NCI-H2171 treated with DMSO at 0.1 percent for 48 hours (cell line): Measurements from ENCODE around the gene CRYBA4.
"Not testable (repeated sequence)": the region's sequence is repeated elsewhere in the genome, so short reads cannot be mapped to it uniquely, and the experiment has no call there.

ENCODE experiments used
- DNase-seq: peaks from one replicate; lab custom pipeline; 2025; lab: John Stamatoyannopoulos, UW

Gene CRYBA4

DNA sequence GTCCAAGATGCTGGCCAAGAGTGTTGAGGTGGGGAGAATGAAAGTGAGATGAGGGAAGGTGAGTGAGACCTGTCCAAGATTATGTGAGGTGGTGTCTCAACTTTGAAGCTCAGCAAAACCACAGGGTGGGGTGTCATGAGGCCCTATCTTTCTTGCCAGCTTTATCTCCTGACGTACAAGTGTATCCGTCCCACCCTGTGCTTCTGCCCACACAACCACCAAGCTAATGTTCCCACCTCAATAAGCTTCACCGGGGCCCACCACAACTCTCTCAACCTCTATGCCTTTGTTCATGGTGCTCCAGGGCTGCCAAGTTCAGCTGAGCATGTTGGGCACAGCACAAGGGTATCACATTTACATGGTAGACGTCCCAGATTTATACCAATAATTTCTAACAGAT lies 24.7 kb upstream of the CRYBA4 start:
- DNase-seq, result no peak

- no peak for DNase-seq
Observed at GRCh38 chr22:26597480-26597879, 24.3 kb upstream of the CRYBA4 start.

GRCh38 chr22:26599505-26599904 lies 22.3 kb upstream of the CRYBA4 start:
- no peak for DNase-seq

GRCh38 chr22:26601726-26602125 lies 20.0 kb upstream of the CRYBA4 start:
- DNase-seq, result no peak

DNA sequence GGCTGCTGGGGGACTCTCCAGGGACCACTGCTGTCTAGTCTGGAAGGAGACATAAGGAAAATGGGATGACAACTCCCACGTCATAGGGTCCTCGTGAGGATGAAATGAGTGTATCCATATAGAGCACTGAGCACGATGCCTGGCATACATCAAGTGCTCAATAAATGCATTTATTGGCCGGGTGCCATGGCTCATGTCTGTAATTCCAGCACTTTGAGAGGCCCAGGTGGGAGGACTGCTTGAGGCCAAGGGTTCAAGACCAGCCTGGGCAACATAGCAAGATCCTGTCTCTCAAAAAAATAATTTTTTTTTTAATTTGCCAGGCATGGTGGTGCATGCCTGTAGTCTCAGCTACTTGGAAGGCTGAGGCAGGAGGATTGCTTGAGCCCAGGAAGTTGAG lies 19.6 kb upstream of the CRYBA4 start:
- no peak for DNase-seq

DNA sequence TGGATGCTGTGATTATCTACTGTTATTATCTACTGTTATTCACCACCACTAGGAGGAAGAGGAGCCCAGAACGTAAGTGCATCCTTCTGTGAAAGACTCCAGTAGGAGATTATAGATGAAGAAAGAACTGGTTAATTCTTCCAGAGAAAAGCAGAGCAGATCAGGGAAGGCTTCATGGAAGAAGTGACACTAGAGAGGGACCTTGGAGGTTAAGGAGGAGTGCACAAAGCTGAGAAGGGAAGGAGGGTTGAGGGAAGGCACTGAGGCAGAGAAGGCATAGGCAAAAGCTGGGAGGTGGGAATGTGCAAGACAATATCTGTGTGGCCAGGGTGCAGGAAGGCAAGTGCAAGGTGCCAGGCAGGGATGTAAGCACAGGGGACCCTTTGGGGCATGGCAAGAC lies 17.4 kb upstream of the CRYBA4 start:
- no peak for DNase-seq

- DNase-seq, result no peak
Observed at GRCh38 chr22:26606611-26607010, 15.2 kb upstream of the CRYBA4 start.

DNA sequence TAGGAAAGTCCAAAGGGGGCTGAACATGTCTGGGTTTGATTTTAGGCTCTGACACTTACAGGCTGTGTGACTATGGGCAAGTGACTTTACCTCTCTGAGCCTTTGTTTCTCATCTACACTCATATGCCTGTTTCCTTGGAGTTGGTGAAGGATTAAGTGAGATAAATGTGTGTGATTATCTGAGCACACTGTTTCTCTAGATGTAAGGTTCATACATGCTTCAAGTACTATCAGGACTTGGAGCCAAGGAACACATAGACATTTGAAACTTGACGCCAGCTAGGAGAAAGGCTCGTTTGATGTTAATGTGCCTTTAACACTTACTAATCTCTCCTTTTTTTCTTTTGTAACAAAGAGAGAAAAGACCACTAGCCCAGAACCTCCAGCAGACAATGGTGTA lies 13.6 kb upstream of the CRYBA4 start:
- DNase-seq, result no peak

DNA sequence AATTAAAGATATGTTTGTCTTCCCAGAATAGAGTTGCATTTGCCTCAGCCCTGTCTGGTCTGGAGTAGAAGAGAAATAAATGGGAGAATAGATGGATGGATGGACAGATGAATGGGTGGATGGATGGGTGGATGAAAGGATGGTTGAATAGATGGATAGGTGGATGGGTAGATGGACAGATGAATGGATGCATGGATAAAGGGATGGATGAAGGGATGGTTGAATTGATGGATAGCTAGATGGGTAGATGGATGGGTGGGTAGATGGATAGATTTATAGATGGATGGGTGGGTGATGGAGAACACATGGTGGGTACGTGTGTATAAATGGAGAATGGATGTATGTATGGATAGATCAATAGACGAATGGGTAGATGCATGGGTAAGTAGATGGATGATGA lies 12.5 kb upstream of the CRYBA4 start:
- no peak for DNase-seq

DNA sequence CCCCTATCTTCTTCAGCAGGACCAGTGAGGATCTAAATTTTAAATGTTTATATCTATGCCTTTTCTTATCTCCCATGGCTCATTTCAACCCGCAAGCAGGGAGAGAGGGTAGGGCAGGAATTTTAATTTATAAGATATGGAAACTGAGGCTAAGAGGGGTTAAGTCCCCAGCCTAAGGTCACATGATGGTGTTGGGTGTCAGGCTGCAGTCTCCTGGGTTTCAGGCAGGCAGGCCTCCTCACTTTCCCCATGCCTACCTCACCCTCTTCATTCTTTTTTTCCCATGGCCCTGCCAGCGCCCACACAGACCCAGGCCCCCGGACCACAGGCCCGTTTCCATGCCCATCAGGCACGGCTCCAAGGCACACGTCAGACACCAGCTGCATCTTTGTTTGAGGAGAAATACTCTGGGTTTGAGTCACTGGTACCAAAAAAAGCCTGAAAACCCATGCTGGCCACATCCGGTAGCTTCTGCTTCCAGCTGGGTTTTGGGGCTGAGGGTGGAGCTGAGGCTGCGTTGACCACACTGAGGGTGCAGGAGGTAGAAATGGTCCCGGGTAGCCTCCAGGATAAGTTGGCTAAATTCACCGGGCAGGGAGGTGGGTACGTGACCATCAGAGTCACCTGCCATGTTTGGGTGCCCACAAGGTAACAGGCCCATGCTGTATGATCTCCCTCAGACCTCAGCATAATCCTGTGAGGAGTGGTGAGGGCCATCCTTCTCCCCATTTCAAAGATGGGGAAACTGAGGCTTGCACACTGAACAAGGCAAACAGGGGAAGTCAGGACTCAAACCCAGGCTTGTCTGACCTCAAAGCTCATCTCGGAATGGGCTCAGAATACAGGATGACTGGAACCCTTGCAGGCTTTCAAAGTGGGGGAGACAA lies 11.4 kb upstream of the CRYBA4 start:
- no peak for DNase-seq

DNA sequence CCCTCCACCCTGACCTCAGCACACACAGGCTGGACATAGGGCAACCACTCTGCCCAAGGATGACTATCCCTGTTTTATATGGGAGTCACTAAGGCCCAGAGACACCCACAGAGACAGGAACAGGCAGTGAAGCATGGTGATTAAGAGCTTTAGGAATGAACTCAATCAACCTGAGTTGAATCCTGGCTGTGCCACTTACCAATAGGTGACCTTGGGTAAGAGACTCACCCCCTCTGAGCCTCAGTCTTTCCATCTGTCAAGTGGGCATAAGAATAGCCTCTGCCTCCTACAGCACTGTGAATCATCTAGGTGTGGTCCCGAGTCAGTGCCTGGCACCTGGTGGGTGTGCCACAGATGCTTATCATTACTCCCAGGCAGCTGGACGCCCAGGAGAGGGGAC lies 10.8 kb upstream of the CRYBA4 start:
- no peak for DNase-seq

DNA sequence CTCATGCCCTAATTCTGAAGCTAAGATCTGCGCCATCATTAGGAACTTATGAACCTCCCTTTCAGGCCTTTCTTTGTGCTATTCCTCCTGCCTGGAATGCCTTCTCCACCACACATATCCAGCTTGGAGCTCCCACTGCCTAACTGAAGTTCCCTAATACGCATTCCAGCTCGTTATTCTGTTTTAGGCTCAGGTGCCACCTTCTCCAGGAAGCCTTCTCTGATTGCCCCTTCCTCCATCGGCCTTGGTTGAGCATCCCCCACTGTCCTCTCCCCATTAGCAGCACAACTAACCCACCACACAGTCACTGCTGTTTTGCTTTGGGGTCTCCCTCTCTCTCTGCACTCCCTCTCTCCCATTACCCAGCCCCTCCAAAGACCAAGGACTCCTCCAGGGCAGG lies 9.1 kb upstream of the CRYBA4 start:
- DNase-seq, result no peak

DNA sequence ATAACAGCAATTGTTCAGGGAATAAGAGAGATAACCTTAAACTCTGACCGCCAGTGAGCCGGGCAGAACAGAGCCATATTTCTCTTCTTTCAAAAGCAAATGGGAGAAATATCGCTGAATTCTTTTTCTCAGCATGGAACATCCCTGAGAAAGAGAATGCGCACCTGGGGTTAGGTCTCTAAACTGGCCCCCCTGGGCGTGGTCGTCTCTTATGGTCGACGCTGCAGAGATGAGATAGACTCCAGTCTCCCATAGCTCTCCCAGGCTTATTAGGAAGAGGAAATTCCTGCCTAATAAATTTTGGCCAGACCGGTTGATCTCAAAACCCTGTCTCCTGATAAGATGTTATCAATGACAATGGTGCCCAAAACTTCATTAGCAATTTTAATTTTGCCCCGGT lies 8.0 kb upstream of the CRYBA4 start:
- DNase-seq, result not testable (repeated sequence)

DNA sequence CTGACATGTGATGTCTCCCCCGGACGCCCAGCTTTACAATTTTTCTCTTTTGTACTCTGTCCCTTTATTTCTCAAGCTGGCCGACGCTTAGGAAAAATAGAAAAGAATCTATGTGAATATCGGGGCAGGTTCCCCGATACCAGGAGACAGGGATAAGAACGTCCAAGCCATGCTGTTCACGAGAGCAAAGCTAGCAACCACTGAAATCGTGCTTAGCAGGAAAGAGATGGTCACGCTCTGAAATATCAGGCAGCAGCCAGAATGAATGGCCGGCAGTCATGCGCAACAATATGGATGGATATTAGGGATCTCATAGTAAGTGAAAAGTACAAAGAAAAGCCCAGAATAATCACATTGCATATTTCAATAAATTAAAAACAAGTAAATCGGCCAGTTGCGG lies 7.4 kb upstream of the CRYBA4 start:
- DNase-seq, result no peak

- peak; percentile 25 for DNase-seq
Observed at GRCh38 chr22:26615149-26615548, 6.6 kb upstream of the CRYBA4 start.

GRCh38 chr22:26615830-26616435 lies 5.8 kb upstream of the CRYBA4 start:
- no peak for DNase-seq

GRCh38 chr22:26616650-26617049 lies 5.1 kb upstream of the CRYBA4 start:
- DNase-seq, result no peak

- no peak for DNase-seq
Observed at GRCh38 chr22:26617271-26618199, 4.2 kb upstream of the CRYBA4 start, which contains the start of gene CRYBB1. CRYBB1 (minus strand) TSS chr22:26618027; CDS start chr22:26616319, 1,708 bp downstream.

GRCh38 chr22:26618455-26618854 lies 3.3 kb upstream of the CRYBA4 start:
- no peak for DNase-seq

DNA sequence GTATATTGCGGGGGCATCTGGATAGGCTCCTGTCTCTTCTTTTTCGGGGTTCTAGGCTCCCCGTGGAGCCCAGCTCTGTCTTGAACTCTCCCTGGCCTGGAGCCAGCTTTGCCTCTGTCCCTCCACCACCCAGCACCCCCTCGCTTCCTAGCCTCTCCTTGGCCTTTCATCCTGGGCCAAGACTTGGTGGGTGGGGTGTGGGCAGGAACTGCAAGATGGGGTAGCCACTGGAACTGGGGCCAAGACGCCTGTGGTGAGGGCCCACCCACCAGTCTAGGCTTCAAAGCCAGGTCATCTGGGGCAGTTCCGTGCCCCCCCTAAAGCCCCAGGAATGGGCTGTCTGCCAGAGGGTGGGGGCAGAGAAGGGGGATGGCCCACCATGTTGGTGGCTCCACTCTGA lies 2.3 kb upstream of the CRYBA4 start:
- DNase-seq, result no peak

- no peak for DNase-seq
Observed at GRCh38 chr22:26620197-26620596, 1.6 kb upstream of the CRYBA4 start.

DNA sequence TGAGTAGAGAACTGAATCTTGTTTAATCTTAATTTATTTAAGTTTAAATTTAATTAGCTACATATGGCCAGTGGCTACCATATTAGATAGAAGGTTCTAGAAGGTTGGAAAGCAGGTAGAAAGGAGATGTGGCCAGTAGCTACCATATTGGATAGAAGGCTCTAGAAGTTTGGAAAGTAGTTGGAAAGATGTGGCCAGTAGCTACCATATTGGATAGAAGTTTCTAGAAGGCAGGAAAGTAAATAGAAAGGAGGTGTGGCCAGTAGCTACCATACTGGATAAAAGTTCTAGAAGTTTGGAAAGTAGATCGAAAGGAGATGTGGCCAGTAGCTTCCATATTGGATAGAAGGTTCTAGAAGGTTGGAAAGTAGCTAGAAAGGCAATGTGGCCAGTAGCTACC lies 2.2 kb downstream of the CRYBA4 start:
- DNase-seq, result no peak

GRCh38 chr22:26624803-26625202 lies 3.0 kb downstream of the CRYBA4 start:
- no peak for DNase-seq
